Mammary epithelial cell (primary cell): Measurements from ENCODE around the gene THYN1.

Source experiments
- CTCF ChIP-seq, 2 donors: IDR thresholded peaks in 1 of 2; conservative IDR thresholded peaks in 1 of 2; 2 replicates each; pipeline ENCODE4 v1.5.1; 2011 to 2012; ENCODE audit warnings: inconsistent platforms in 2 of 2, low read length in 2 of 2, mild to moderate bottlenecking in 2 of 2, control low read depth in 1 of 2, low read depth in 1 of 2; ENCODE audit not compliant: insufficient read depth in 1 of 2; ENCODE audit errors: extremely low read depth in 1 of 2
- EZH2 ChIP-seq: IDR thresholded peaks from 2 replicates; pipeline ENCODE4 v1.6.1; 2012; ENCODE audit warnings: low read length, inconsistent platforms, borderline replicate concordance

DNA sequence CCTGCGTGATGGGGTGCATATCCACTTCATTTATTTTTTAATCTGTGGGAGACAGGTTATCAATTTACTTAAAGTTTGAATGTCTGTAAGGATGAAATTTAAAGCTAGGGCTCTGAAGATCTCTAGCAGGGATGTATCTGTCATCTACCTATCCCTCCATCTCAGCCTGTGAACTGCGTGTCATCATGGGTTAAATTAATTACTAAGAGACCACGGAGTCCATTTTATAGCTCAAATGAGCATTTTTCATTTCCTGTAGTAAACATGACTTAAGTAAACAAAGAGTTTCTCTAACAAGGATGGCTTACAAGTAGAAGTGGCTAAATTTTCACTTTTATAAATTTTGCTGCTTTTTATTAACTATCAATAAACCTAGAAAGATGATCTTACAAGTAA, 20.2 kb upstream of the THYN1 start:
- TF ChIP-seq CTCF (conservative IDR thresholded peaks at IDR 0.05 in 1 of 2, IDR thresholded peaks at IDR 0.05 in 1 of 2; ENCODE audit: extremely low read depth in 1 of 2, insufficient read depth in 1 of 2, low read depth in 1 of 2, low read length in 2 of 2) (no peak), EZH2 (no peak)
